ENCODE results near the gene ARID1A. TPM values are rescaled to one million over a fixed set of nuclear protein-coding genes. Genes with fewer than 3 reads are reported as not detected.

Gene ARID1A
- total and polyA plus RNA-seq, 2 donors (not counting 3 experiments of a cell fraction or from before 2014, with no cell fraction given) = 36.9 to 77.2 TPM

DNA sequence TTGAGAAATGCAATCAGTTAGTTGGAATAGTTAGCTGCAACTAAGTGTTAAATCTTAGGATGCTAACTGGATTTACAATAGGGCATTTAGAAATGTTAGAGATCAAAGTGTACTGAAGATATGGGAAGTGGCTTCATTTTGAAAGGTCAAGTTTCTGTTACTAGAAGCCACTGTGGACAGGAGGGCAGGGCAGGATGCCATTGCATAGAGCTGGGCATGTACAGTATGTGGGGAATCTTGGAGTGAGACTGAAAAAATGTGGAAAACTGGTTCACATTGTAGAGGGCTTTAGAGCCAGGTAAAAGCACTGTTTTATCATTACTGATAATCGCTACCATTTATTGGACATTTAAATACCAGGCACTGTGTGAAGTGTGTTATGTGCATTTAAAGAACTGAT is 31.0 kb downstream of the ARID1A start:
- Histone ChIP-seq H3K4me2 (ENCODE audit: insufficient read depth, low read length) (no peak overlapping the region), H3K4me3 (replicated peaks in 1 of 3; ENCODE audit: insufficient read depth in 1 of 3, low read depth in 1 of 3, low read length in 3 of 3) (no peak overlapping the region), H4K20me1 (replicated peaks; ENCODE audit: control insufficient read depth, extremely low read depth, insufficient read depth, low read length) (peaks cover 18% of the 10 kb centered on the region), H2AFZ (ENCODE audit: low read depth, low read length) (no peak overlapping the region), H3K27ac (ENCODE audit: insufficient read depth, low read depth, low read length) (no peak overlapping the region), H3K4me1 (ENCODE audit: control insufficient read depth, extremely low read depth, insufficient read depth, low read length) (peaks cover 33% of the 10 kb centered on the region), H3K9me3 (replicated peaks; ENCODE audit: control insufficient read depth, insufficient read depth, low read length) (no peaks in the 10 kb centered on the region), H3K9ac (replicated peaks; ENCODE audit: extremely low read depth, insufficient read depth, low read length) (no peak overlapping the region), H3K79me2 (ENCODE audit: control insufficient read depth, insufficient read depth, low read length) (peaks cover 91% of the 10 kb centered on the region), H3K27me3 (ENCODE audit: control insufficient read depth in 2 of 2, insufficient read depth in 2 of 2, low read length in 2 of 2) (no peaks in the 10 kb centered on the region), H3K36me3 (ENCODE audit: control insufficient read depth in 2 of 2, extremely low read depth in 1 of 2, insufficient read depth in 2 of 2, low read length in 2 of 2) (peaks cover 9 to 14% of the 10 kb centered on the region in 2 experiments), H3K9me1 (replicated peaks; ENCODE audit: control insufficient read depth, extremely low read depth, insufficient read depth, low read length) (no peaks in the 10 kb centered on the region)
- DNase-seq (ENCODE audit: low read depth, low spot score) (no peak), FAIRE-seq (no peak)
- BruUV-seq (replicated peaks) = no TSS peak
- TF ChIP-seq GATA2 (IDR thresholded peaks at IDR 0.05; ENCODE audit: insufficient read depth, insufficient read length, low read depth, low read length) (no peak), FOS (IDR thresholded peaks at IDR 0.05; ENCODE audit: borderline replicate concordance, insufficient read depth, low read length) (no peak), JUN (IDR thresholded peaks at IDR 0.05; ENCODE audit: borderline replicate concordance, insufficient read depth, insufficient read length, low read depth) (no peak), POLR2A (IDR thresholded peaks at IDR 0.05; ENCODE audit: low read depth, low read length) (no peak), EZH2 (IDR thresholded peaks at IDR 0.05; ENCODE audit: borderline replicate concordance, low read depth, low read length, severe bottlenecking) (no peak), MYC (IDR thresholded peaks at IDR 0.05; ENCODE audit: low read depth, low read length) (no peak), POLR2AphosphoS5 (IDR thresholded peaks at IDR 0.05; ENCODE audit: insufficient read depth, low read depth, low read length) (no peak)
- TF ChIP-seq, protein P1, sequence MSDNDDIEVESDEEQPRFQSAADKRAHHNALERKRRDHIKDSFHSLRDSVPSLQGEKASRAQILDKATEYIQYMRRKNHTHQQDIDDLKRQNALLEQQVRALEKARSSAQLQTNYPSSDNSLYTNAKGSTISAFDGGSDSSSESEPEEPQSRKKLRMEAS (IDR thresholded peaks at IDR 0.05; ENCODE audit: insufficient read depth, insufficient read length) = no peak
- TF ChIP-seq, protein P2, sequence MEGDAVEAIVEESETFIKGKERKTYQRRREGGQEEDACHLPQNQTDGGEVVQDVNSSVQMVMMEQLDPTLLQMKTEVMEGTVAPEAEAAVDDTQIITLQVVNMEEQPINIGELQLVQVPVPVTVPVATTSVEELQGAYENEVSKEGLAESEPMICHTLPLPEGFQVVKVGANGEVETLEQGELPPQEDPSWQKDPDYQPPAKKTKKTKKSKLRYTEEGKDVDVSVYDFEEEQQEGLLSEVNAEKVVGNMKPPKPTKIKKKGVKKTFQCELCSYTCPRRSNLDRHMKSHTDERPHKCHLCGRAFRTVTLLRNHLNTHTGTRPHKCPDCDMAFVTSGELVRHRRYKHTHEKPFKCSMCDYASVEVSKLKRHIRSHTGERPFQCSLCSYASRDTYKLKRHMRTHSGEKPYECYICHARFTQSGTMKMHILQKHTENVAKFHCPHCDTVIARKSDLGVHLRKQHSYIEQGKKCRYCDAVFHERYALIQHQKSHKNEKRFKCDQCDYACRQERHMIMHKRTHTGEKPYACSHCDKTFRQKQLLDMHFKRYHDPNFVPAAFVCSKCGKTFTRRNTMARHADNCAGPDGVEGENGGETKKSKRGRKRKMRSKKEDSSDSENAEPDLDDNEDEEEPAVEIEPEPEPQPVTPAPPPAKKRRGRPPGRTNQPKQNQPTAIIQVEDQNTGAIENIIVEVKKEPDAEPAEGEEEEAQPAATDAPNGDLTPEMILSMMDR (IDR thresholded peaks at IDR 0.05; ENCODE audit: extremely low read depth in 1 of 2, insufficient read depth in 1 of 2, low read depth in 1 of 2, low read length in 2 of 2) = no peak
- ChIA-PET CTCF (interaction anchor here (0.7 to 1.3 kb wide), 2 partner anchors 13 to 15 kb away, joined by 3 to 4 read pairs; no protein-coding TSS in a partner anchor), POLR2A (no interaction called here)
- intact Hi-C loops (cut with micrococcal nuclease) (no loop called here), dilution Hi-C loops (cut with MboI; ENCODE audit: extremely low pct_ligation_motif_present, low sequenced_read_pairs) (no loop called here)
